Measurements from ENCODE around the gene NPPA. TPM values are rescaled to one million over a fixed set of nuclear protein-coding genes. Genes with fewer than 3 reads are reported as not detected.

Gene NPPA
- total RNA-seq, 6 donors from 2014 or later, result 3.1 TPM; not detected in 5

- Histone ChIP-seq H3K36me3 (no peaks in the 10 kb centered on the region), H3K27me3 (no peaks in the 10 kb centered on the region), H3K9me3 (no peaks in the 10 kb centered on the region), H3K4me1 (peaks cover 0 to 6% (median 2%) of the 10 kb centered on the region in 4 donors), H3K27ac (no peak overlapping the region), H3K4me3 (no peak overlapping the region)
- ATAC-seq (ENCODE audit: low FRiP score in 2 of 2) (no peak), DNase-seq (no peak)
- TF ChIP-seq EP300 (IDR thresholded peaks at IDR 0.05) (no peak), POLR2A (IDR thresholded peaks at IDR 0.05) (no peak), POLR2AphosphoS5 (IDR thresholded peaks at IDR 0.05) (no peak)
- TF ChIP-seq, protein P1, sequence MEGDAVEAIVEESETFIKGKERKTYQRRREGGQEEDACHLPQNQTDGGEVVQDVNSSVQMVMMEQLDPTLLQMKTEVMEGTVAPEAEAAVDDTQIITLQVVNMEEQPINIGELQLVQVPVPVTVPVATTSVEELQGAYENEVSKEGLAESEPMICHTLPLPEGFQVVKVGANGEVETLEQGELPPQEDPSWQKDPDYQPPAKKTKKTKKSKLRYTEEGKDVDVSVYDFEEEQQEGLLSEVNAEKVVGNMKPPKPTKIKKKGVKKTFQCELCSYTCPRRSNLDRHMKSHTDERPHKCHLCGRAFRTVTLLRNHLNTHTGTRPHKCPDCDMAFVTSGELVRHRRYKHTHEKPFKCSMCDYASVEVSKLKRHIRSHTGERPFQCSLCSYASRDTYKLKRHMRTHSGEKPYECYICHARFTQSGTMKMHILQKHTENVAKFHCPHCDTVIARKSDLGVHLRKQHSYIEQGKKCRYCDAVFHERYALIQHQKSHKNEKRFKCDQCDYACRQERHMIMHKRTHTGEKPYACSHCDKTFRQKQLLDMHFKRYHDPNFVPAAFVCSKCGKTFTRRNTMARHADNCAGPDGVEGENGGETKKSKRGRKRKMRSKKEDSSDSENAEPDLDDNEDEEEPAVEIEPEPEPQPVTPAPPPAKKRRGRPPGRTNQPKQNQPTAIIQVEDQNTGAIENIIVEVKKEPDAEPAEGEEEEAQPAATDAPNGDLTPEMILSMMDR (IDR thresholded peaks at IDR 0.05), result no peak
- 55% methylated on average over 6 to 7 of the region's 7 CpGs for WGBS, 2 donors
These were observed 25.0 kb upstream of the NPPA start for GRCh38 chr1:11872545-11872944.

DNA sequence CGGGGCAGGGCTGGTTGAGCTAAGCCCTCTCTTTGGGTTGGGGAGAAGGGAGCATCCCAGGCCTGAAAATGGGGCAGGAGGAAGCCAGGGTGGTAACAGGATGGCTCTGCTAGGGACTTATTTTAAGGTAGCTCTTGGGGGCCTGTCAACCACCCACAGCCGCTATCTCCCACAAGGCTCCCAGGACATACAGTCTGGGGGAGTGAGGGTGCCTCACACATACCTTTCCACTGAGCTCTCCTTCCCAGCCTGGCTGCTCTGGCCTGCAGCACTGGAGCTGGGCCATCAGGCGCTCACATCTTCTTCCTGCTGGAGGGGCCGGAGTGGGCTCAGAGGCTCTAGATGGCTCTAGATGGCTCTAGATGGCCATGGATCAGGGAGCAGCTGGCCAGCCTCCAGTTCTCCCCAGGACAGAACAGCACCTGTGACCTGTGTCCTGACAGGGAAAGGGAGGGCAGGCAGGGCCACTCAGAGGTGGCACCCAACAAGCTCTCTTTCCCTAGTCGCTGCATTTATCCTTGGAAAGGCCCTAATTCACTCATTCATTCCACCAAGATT lies 22.1 kb upstream of the NPPA start:
- Histone ChIP-seq H3K4me1 (no peaks in the 10 kb centered on the region), H3K4me3 (no peak overlapping the region), H3K36me3 (no peaks in the 10 kb centered on the region), H3K27ac (no peak overlapping the region), H3K9me3 (no peaks in the 10 kb centered on the region), H3K27me3 (no peaks in the 10 kb centered on the region)
- TF ChIP-seq POLR2AphosphoS5 (IDR thresholded peaks at IDR 0.05), result no peak
- TF ChIP-seq EP300 (IDR thresholded peaks at IDR 0.05), result no peak
- TF ChIP-seq, protein P1 (IDR thresholded peaks at IDR 0.05), result no peak
- TF ChIP-seq POLR2A (IDR thresholded peaks at IDR 0.05), result no peak
- 83 to 92% methylated on average over 4 to 5 of the region's 5 CpGs for WGBS, 2 donors
- DNase-seq, result no peak
- no peak for ATAC-seq (ENCODE audit: low FRiP score in 2 of 2)

DNA sequence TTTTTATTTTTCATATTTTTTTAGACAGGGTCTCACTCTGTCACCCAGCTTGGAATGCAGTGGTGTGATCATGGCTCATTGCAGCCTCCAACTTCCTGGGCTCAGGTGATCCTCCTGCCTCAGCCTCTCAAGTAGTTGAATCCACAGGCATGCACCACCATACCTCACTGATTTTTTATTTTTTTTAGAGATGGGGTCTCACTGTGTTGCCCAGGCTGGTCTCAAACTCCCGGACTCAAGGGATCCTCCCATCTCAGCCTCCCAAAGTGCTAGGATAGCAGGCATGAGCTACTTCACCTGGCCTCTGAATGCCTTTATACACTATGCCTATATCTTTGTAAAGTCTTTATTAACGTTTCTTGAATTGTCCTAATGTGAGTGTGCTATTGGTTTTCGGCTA lies 21.5 kb upstream of the NPPA start:
- no peak for ATAC-seq (ENCODE audit: low FRiP score in 2 of 2)
- H3K9me3 ChIP-seq, result no peaks in the 10 kb centered on the region
- no peaks in the 10 kb centered on the region for H3K36me3 ChIP-seq
- H3K27me3 ChIP-seq, result no peaks in the 10 kb centered on the region
- DNase-seq, result no peak
- no peaks in the 10 kb centered on the region for H3K4me1 ChIP-seq
- H3K27ac ChIP-seq, result no peak overlapping the region
- TF ChIP-seq EP300 (IDR thresholded peaks at IDR 0.05), result no peak
- TF ChIP-seq, protein P1 (IDR thresholded peaks at IDR 0.05), result no peak
- TF ChIP-seq POLR2A (IDR thresholded peaks at IDR 0.05), result no peak
- TF ChIP-seq POLR2AphosphoS5 (IDR thresholded peaks at IDR 0.05), result no peak
- H3K4me3 ChIP-seq, result no peak overlapping the region
- WGBS, 2 donors, result 89 to 94% methylated on average over 3 of the region's 3 CpGs

- DNase-seq (no peak), ATAC-seq (ENCODE audit: low FRiP score in 2 of 2) (no peak)
- Histone ChIP-seq H3K9me3 (no peaks in the 10 kb centered on the region), H3K4me1 (no peaks in the 10 kb centered on the region), H3K27ac (no peak overlapping the region), H3K4me3 (no peak overlapping the region), H3K36me3 (no peaks in the 10 kb centered on the region), H3K27me3 (no peaks in the 10 kb centered on the region)
- WGBS, 2 donors, result 75 to 85% methylated on average over 13 of the region's 13 CpGs
- TF ChIP-seq POLR2A (IDR thresholded peaks at IDR 0.05) (no peak), POLR2AphosphoS5 (IDR thresholded peaks at IDR 0.05) (no peak), EP300 (IDR thresholded peaks at IDR 0.05) (no peak)
- TF ChIP-seq, protein P1 (IDR thresholded peaks at IDR 0.05), result no peak
These were observed 20.9 kb upstream of the NPPA start for GRCh38 chr1:11868331-11868980.

DNA sequence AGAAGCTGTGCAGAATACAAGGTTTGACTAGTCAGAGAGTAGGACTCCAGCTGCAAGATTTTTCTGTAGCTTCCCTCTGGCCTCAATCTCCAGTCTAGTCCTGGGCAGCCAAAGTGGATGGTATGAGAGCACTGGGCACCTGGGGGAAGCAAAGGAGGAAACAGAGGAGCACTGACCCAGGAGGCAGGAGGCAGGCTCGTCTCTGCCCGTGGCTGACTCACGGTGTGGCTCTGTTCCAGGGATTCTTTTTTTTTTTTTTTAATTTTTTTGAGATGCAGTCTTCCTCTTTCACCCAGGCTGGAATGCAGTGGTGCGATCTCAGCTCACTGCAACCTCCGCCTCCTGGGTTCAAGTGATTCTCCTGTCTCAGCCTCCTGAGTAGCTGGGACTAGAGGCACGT lies 15.3 kb upstream of the NPPA start:
- DNase-seq, result no peak
- H3K4me1 ChIP-seq, result peaks cover 0 to 7% (median 2%) of the 10 kb centered on the region in 4 donors
- H3K27ac ChIP-seq, result no peak overlapping the region
- 38 to 50% methylated on average over 6 of the region's 6 CpGs for WGBS, 2 donors
- no peaks in the 10 kb centered on the region for H3K36me3 ChIP-seq
- ATAC-seq (ENCODE audit: low FRiP score in 2 of 2), result no peak
- TF ChIP-seq, protein P1 (IDR thresholded peaks at IDR 0.05), result no peak
- TF ChIP-seq EP300 (IDR thresholded peaks at IDR 0.05), result no peak
- no peak for TF ChIP-seq POLR2AphosphoS5 (IDR thresholded peaks at IDR 0.05)
- no peak for TF ChIP-seq POLR2A (IDR thresholded peaks at IDR 0.05)
- H3K27me3 ChIP-seq, result peaks cover 0 to 18% (median 7%) of the 10 kb centered on the region in 4 donors
- no peak overlapping the region for H3K4me3 ChIP-seq
- no peaks in the 10 kb centered on the region for H3K9me3 ChIP-seq
